Ishikawa (cell line): ENCODE results near the gene WWOX.

ENCODE experiments used
- CEBPB ChIP-seq: IDR thresholded peaks from 2 replicates; pipeline ENCODE4 v1.6.1; 2012
- CREB1 ChIP-seq: IDR thresholded peaks from 2 replicates; pipeline ENCODE4 v1.6.1; 2012; ENCODE audit warnings: low read depth
- EP300 ChIP-seq: IDR thresholded peaks from 2 replicates; pipeline ENCODE4 v1.6.1; 2012; ENCODE audit warnings: borderline replicate concordance
- FOXM1 ChIP-seq: IDR thresholded peaks from 2 replicates; pipeline ENCODE4 v1.6.1; 2012; ENCODE audit warnings: low read depth, borderline replicate concordance
- MAX ChIP-seq: IDR thresholded peaks from 2 replicates; pipeline ENCODE4 v1.6.1; 2012
- NFIC ChIP-seq: IDR thresholded peaks from 2 replicates; pipeline ENCODE4 v1.6.1; 2012
- RAD21 ChIP-seq: IDR thresholded peaks from 2 replicates; pipeline ENCODE4 v1.6.1; 2012; ENCODE audit warnings: low read depth
- REST ChIP-seq: IDR thresholded peaks from 2 replicates; pipeline ENCODE4 v1.6.1; 2012; ENCODE audit warnings: low read depth, mild to moderate bottlenecking
- TAF1 ChIP-seq: IDR thresholded peaks from 2 replicates; pipeline ENCODE4 v1.6.1; 2012; ENCODE audit warnings: low read depth, mild to moderate bottlenecking
- TCF12 ChIP-seq: IDR thresholded peaks from 2 replicates; pipeline ENCODE4 v1.6.1; 2012; ENCODE audit warnings: low read depth
- TEAD4 ChIP-seq: IDR thresholded peaks from 2 replicates; pipeline ENCODE4 v1.6.1; 2012
- USF1 ChIP-seq: IDR thresholded peaks from 2 replicates; pipeline ENCODE4 v1.6.1; 2012
- YY1 ChIP-seq: IDR thresholded peaks from 2 replicates; pipeline ENCODE4 v1.6.1; 2012; ENCODE audit warnings: low read depth
- ZBTB7A ChIP-seq: IDR thresholded peaks from 2 replicates; pipeline ENCODE4 v1.6.1; 2012; ENCODE audit warnings: low read depth

- TF ChIP-seq TEAD4 (no peak), MAX (no peak), NFIC (no peak), EP300 (no peak), TAF1 (no peak), ZBTB7A (no peak), CEBPB (no peak), CREB1 (no peak), YY1 (no peak), USF1 (no peak), REST (no peak), FOXM1 (no peak), TCF12 (no peak), RAD21 (no peak)
These were observed 894.8 kb downstream of the WWOX start for GRCh38 chr16:78994135-78994745.
